NCI-H82 treated with DMSO at 0.1 percent for 48 hours (cell line): ENCODE results near the gene PKNOX2.

Experiments used
- DNase-seq: peaks from one replicate; lab custom pipeline; 2025; ENCODE audit not compliant: unreplicated experiment; lab: John Stamatoyannopoulos, UW

The PKNOX2 gene

DNA sequence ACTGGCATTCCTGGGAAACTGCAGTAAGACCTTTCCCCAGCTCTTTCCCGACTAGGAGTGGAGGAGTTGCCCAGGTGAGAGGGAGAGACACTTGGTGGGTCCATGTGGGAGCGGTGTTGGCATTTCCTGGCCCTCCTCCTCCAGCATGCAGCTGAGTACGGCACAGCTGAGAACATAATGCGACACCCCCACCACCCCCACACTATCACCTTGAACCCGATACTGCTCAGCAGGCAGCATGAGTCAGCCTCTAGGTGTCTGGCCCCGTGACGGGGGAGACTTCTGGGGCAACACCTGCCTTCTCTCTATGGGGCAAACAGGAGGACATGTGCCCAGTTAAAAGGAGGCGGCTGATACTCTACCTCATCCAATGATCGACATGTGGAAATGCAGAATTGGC lies 64.4 kb downstream of the PKNOX2 start:
- no peak for DNase-seq

DNA sequence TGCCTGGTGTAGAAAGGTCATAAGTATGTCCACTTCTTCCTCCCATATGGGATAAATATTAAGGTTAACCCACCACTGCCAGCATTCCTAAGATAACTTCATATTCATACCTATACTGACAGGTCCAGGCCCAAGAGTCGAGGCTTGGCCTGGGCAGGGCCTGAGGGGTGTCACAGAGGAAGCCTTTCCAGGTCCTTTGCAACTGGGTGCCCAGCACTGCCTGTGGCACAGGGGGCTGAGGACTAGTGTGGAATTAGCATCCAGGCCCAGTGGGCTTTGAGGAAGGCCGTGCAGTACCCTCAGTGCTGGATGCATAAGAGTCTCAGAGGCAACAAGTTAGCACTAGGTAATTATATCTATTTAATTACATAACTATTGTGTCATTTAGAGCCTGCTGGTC lies 65.4 kb downstream of the PKNOX2 start:
- DNase-seq = no peak

DNA sequence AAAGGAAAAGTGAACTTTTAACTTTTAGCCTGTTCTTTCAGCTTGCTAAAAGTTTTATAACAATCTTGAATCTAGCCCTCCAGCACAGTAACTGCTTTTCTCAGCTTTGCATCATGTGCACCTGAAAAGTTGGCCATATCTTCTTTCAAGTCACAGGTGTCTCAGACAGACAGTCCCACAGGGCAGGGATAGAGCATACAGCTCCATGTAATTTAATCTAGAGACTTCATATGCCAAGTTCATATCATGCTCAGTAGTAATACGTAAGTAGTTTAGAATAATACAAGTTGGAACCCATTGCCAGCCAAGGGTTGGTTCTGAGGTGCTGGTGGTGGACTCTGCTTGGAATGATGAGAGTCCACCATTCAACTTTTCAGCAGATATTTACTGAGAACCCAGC lies 68.6 kb downstream of the PKNOX2 start:
- no peak for DNase-seq

DNA sequence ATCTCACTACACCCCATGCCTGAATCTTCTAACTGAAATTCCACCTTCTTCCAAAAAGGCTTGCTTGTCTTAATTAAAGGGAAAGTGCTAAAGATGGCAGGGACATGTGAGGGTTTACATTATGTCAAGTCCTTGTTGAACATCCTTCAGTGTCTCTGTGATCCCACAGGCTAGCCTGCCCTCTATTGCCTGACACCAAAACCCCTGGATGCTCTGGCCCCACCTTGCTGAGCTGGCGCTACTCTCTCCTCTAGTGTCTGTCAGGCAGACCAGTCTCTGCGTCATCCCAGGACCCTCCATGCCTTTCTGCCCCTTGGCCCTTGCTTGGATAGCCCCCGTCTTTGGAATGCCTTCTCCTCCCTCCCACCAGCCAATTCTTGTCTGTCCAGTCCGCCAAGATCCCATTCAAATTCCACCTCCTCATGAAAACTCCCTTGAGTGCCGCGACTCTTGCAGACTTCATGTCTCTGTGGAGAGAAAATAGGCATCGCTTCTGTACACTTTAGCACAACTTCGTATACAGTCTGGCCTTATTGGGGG lies 69.3 kb downstream of the PKNOX2 start:
- no peak for DNase-seq

DNA sequence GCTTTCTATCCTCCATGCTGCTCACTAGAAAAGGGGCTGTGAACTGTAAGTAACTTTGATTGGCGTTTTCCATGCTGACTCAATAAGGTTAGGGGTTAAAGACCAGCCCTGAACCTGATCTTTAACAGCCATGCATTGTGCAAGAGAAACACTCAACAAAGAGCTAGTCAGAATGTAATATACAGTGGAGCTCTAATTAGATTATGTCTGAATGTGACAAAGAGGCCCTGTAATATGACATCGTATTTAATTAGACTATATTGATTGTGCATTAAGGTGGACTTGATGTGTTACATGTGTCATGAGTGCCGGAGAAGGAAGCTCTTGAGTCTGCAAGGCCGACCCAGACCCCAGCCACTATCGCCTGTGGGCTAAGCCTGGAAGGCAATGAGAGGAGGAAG lies 70.5 kb downstream of the PKNOX2 start:
- DNase-seq = no peak

DNA sequence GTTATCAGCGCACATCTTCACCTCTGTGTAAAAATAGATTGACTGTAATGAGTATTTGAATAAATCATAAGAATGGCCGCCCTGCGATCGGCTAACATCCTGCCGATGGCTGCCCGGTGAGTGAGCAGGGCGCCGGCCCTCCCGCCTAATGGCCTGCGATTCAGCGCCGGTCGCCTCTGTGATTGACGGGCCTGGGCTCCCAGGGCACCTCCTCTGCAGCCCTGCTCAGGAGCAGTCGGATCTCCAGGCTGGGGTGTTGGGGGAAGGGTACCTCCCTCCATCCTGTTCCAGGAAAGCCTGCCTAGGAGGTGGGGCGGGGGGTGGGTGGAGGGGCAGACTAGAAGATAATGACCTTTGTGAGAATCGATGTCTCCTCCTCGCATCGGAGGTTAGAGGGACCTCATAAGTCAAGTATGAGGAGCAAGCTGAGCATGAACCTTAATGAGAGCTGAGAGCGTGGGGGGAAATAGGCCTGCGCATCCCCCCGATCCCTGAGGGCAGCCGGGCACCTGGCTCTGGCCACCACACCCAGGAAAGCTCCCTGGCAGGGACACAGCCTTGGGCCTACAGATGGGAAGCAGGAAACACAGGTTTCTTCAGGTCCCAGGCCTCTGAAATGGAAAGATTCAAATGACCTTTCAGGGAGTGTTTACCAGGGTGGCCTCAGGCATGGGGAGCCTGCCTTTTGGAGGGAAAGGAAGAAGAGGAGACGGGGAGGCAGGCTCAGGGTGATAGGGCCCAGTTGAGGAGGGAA lies 71.7 kb downstream of the PKNOX2 start:
- no peak for DNase-seq

DNA sequence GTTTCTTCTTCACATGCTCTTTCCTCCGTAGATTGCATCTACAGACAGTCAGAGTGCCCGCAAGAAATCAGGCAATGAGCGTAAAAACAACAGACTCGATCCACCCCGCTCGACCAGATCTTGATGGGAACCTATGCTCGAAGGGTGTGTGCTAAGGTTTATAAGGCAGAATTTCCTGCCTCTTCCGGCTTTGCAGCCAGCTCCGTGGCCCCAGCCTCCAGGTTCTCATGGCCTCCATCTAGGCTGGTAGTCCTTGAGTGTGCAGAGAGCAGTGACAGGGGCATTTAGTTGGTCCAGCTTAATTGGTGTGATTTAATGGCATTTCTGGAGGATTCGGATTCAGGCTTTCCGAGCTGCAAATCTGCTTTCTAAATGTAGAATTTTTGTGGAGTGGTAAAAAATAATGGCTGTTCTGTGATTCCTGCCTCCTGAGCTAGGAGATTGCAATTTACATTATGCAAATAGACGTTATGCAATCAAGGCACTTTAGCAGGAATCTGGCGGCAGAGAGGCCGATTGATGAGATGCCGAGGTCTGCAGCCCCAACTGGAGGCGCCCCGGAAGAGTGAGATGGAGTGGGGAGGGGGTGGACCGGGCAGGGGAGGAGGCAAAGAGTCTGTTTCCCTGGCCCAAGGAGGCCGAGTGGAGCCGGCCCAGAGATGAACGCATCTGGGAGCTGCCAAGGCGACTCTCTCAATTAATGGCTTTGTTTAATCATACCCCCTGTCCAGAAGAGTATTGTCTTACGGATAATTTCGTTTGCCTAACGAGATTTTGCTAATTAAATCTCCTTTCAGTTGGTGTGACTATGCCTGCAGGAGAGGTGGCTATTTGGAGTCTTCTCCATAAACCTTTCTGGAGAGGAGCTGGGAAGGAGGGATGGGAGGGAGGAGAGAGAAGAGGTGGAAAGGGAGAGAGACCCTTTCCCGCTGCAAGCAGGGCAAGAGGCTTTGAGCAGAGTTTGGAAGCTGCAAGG lies 75.3 kb downstream of the PKNOX2 start:
- DNase-seq = peak; percentile 71

DNA sequence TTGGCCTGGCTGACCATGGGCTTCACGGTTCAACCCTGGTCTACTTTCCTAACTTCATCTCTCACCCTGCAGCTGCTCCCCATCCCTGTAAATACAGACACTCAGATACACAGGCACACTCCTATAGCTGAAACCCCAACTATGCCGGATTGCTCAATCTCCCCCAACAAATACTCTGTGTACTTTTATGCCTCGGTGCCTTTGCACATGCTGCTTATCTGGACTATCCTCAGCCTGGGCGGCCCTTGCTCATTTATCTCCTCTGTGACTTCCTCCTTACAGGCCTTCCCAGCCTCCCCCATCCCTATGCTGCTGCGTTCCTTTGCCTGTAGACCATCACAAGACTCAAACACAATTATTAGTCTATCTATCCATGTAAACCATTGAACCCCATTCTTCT lies 76.6 kb downstream of the PKNOX2 start:
- DNase-seq = no peak

DNA sequence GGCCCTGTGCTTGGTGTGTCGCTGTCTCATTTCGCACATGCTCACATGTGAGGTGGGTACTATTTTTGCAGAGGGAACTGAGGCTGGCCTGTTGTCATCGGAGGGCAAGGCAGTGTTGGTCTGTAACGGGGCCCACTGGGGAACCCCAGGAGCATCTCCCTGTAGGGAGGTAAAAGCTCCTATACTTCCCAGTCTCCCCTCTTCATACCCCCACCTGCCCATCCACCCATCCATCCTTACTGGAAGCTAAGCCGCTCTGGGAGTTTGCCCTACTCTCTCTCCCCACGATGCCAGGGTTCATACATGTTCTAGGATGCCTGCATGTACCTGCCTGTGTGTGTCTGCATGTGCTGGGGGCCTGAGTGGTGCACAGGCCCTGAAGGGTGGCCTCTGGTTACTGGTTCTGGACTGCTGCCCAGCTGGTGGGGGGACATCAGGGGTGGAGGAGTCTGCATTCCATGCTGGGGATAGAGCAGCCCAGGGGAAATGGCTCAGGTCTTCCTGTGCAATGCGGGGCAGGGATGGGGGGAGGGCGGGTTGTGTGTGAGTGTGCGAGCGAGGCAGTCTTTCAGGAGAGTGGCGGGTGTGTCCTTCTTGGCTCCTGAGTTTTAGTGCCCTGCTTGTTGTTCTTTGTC lies 77.7 kb downstream of the PKNOX2 start:
- no peak for DNase-seq

DNA sequence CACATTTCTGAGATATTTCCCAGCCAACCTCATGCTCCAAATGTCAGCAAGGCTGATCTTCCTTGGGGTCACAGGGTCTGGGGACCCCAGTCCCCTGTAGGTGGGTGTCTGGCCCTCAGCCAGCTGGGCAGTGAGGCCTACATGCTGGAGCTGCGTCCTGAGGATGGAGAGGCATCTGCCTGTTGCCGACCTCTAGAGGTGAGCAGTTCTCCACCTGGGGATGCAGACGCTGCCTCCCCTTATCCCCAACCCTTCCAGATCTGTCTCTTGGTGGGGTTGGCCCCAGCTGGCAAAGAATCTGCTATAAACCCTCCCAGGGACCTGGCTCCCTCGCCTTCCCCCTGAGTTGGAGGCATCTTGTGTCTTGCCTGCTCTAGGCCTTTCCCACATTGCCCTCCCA lies 79.6 kb downstream of the PKNOX2 start:
- DNase-seq = no peak

DNA sequence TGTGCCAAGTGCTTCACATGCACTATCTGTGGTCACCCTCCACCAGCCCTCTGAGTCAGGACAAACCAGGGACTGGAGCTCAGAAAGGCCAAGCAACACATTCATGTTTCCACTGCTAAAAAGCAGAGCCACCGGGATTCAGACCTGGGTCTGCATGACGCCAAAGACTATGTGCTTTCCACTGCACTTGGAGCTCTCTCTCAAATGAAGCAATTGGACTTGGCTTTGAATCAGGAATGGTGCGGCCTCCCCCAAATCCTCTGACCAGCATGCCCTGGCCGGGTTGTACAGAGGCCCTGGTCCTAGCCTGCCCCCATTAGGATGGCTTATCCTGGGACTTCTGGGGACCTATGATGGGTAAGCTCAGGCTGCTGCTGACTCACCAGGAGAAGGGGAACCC lies 80.7 kb downstream of the PKNOX2 start:
- DNase-seq = no peak

DNA sequence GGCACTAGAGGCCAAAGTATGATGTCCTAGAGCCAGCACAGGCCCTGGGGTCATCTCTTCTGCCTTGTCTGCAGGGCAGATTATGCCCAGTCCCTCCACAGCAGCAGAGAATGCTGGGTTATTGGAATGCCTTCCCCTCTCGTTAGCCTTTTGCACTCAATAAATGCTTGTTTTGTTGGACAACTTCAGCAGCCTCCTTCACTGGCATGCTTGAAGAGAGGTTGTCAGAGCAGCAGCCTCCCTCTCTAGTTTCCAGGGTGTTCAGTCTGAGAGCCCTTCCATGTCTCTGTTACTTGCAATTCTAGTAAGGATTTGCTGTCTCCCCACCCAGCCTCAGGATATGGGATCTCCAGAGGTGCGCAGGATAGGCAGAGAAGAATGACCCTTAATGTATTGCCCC lies 82.9 kb downstream of the PKNOX2 start:
- DNase-seq = no peak

DNA sequence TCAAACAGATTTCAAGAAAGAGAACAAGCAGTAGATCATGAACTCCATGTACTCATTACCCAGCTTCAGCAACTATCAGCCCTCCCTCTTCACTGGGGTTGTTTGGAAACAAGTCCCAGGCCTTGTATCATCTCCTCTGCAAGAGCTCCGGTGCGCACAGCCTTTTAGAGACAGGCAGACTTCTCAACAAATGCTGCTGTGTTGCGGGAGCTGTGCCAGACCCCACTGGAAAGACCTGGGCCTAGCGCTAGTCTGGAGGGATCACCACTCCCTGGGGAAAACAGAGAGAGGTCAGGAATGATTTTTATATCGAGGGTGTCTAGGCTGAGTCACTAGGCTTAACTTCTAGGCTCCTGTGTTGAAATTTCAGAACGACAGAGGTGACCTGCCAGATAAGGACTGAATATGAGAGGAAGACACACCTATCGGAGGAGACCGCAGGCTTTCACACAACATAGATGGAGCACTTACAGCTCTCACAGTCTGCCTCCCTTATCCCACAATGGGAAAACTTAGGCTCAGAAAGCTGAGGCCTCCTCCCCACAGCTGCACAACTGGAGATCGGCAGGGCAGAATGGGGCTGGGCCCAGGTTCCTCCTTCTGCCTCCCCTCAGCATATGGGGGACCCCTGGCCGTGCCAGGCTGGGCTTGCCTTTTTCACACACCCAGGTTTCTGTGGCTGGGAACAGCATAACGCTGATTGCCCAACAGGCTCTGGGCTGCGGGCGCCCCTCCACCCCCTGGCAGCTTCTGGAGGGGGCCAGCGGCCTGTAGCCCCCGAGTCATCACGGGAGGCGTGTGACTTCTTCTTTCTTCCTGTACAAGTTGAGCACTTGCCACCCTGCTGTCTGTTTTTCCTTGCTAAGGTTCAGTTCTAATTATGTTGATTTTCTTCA lies 86.0 kb downstream of the PKNOX2 start:
- no peak for DNase-seq

DNA sequence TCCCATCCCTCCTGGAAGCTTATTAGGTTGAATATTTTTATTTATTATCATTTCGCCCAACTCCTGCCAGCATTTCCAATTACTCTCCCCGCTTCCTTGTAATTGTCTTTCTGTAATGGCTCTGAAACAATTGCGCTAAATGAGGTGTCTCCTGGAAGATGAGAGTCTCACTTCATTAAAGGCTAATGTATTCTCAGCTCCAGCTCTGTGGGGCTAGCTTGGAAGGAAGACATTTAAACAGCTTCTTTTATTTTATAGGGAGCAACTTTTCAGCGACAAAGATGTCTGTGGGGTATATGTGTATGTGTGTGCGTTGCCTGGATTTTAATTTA lies 86.6 kb downstream of the PKNOX2 start:
- no peak for DNase-seq

DNA sequence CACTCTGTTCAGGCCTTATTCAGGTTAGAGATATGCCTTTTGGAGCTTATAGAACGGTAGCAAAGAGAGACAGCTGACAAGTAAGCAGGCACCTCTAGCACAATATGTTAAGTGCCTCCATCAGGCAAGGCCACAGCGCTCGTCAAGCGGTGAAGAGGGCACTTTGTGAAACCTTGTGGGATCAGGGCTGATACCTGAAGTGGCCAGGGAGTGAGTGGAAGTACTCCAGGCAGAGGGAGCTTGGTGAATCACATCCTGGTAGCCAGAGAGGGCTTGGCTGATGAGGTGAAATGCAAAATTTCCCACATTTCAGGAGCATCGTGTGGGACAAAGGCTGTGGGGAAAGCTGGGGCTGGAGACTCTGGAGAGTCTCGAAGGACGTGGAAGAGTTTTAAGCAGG lies 87.4 kb downstream of the PKNOX2 start:
- no peak for DNase-seq

DNA sequence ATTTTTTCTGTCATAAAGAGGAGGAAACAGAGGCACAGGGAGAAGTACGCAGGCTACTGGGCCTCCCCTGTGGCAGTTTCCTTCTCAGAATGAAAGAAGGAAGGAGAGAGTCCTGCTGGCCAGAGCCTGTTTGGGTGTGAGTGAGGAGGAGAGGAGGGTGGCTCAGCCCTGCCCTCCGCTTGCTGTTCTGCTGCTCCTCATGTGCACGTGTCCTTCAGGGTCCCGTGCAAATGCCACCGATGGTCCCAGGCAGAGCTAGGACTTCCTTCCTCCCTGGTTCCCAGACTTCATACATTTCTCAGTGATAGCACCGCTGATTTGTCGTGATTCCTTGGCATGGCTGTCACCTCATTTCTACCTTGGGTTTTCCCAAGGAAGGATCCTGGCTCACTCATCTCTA lies 88.7 kb downstream of the PKNOX2 start:
- no peak for DNase-seq

DNA sequence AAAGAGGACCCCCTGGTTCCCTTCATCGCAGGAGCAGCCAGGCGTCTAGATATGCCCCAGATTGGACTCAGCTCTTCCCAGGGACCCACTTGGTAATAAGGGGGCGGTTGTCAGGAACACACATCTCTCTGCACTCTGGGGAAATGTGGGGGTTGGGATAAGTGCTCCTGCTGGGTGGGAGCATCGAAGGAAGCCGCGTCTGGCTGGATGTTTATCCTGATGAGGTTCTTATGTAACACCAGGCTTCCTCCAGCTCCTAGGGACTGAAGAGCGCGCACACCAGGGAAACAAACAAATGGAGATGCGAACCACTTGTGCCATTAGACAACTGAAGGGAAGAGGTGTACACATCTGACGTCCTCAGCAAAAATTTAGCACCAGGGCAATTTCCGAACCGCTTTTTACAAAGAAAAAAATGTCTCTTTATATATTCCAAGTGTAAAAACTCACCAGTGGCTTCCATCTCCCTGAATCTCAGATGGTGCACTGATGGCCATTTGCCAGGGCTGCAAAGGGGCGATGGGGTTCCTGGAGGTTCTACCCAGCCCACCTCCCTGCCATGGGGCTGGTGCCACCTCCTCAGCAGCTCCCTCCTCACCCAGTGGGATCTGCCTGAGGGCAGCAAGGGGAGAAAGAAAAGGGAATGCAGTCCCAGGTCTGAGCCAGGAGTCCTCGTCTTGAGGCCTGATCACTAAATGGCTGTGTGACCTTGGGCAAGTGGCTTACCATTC lies 89.4 kb downstream of the PKNOX2 start:
- DNase-seq = no peak

DNA sequence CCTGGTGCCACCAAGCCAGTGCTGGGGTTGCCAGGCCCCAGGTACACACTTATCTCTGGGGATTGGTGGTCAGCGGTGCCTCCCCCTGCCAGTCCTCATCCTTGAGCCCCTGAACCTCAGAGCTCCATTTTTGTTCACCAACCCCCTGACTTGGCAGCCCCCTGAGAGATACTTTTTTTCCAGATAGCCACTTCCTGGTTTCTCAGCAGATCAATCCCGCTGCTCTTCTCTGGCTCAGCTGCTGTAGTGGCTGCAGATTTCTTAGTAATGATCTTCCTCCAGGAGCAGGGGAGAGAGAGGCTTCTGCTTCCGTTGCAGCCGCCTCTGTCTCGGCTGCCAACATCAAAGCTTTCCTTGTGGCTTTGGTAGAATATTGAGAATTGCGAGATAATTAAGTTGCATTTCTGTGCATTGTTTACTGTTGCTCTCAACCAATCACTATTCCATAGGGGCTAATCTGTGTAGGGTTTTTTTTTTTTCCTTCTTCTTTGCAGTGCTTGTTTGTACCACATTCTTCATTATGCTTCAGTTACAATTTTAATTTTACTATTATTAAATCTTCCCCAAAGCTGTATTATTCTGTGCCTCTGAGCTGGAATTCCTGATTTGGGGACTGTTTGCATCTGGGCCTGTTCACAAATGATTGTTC lies 92.1 kb downstream of the PKNOX2 start:
- DNase-seq = no peak

DNA sequence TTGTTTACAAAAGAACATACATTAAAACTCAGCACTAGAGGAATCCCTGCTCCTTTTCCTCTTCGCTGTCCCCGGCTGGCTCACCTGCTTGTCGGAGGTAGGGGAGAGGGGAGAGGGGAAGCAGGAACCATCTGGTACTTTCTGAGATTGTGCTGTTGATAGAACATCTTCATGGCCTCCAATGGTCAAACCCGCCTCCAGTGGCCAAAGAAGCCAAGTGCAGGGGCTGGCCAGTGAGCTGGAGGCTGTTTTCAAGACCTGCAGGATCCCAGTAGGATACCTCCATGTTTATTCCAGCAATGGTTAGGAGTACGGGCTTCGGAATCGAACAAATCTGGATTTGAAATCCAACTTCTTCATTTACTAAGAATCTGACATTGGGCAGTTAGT lies 92.6 kb downstream of the PKNOX2 start:
- DNase-seq = no peak

DNA sequence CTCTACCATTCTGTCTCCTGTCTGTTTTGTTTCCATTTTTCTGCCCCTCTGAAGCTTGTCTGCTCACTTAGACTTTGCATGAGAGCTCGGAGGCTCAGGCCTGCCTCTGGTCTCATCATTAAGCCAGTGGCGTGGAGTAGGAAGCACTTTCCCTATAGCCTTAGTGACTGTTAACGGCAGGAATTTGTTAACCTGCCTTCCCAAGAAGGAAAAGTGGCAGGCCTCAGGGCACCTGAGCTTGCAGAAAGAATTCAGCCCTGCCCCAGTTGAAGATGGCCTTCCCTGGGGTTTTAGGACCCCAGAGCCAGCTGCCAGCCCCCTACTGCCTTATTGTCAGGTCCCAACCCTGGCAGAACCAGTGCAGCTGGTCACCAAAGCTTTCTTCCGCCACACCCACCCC lies 93.2 kb downstream of the PKNOX2 start:
- DNase-seq = no peak
